ENCODE measurements around the gene BIRC2. TPM values are rescaled to one million over a fixed set of nuclear protein-coding genes. Genes with fewer than 3 reads are reported as not detected.

The BIRC2 gene
- total RNA-seq, 1 experiment from 2014 or later: 53.5 TPM

DNA sequence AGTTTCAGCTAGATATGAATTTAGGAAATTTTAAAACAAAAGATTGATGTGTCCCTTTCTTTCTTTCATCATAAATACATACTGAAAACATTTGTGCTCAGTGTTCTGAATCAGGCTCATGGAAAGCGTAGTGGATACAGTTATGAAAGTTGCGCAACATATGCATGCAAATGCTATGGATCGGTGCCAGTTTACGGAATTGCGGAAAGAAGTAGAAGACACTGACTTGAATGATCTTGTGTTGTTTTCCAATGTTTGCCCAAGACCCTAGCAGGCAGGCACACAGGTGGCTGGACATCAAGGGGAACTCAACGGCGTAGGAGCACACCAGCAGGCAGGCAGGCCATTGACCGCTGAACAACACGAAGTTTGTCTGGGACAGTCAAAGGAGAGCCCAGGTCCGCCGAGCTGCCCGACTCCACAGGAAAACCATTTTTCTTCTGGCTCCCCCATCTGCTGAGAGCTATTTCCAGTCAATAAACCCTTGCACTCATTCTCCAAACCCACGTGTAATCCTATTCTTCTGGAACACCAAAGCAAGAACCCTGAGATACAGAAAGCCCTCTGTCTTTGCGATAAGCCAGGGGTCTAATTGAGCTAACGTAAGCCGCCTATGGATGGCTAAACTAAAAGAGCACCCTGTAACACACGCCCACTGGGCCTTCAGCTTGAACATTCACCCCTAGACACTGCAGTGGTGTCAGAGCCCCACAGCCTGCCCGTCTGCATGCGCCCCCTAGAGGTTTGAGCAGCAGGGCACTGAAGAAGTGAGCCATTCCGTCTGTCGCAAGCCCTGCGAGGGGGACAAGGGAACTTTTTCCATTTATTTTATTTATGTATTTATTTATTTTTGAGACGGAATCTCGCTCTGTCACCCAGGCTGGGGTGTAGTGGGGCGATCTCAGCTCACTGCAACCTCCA lies 37.1 kb upstream of the BIRC2 start:
- no peaks in the 10 kb centered on the region for H3K27me3 Mint-ChIP-seq (ENCODE audit: insufficient read depth, unreplicated experiment)
- no peaks in the 10 kb centered on the region for H3K36me3 Mint-ChIP-seq (ENCODE audit: insufficient read depth, unreplicated experiment)

DNA sequence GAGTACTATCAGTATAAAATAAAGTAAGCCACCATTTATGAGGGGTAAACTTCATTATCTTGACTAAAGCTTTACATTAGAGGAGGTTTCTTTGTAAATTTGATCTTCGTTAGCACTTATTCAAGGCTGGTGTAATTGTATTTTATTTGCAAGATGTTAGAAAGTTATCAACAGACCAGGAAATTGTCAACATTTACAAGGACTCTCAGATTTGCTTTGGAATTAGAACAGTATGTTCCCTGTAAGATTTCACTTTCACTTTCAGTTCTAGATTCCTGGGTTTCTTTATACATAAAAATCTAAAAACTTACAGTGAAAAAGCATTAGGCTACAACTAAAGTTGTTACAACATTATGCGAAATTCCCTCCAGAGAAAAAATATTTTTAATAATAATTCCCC lies 34.3 kb upstream of the BIRC2 start:
- TF ChIP-seq, protein P1, sequence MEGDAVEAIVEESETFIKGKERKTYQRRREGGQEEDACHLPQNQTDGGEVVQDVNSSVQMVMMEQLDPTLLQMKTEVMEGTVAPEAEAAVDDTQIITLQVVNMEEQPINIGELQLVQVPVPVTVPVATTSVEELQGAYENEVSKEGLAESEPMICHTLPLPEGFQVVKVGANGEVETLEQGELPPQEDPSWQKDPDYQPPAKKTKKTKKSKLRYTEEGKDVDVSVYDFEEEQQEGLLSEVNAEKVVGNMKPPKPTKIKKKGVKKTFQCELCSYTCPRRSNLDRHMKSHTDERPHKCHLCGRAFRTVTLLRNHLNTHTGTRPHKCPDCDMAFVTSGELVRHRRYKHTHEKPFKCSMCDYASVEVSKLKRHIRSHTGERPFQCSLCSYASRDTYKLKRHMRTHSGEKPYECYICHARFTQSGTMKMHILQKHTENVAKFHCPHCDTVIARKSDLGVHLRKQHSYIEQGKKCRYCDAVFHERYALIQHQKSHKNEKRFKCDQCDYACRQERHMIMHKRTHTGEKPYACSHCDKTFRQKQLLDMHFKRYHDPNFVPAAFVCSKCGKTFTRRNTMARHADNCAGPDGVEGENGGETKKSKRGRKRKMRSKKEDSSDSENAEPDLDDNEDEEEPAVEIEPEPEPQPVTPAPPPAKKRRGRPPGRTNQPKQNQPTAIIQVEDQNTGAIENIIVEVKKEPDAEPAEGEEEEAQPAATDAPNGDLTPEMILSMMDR (IDR thresholded peaks at IDR 0.05; ENCODE audit: insufficient read depth in 1 of 2, low read depth in 1 of 2, low read length in 1 of 2, severe bottlenecking in 1 of 2, unreplicated experiment in 1 of 2): no peak
- ChIA-PET POLR2A (no interaction called here), CTCF (no interaction called here)
- no peak overlapping the region for H3K4me3 ChIP-seq (ENCODE audit: low read depth, low read length)
- no peak overlapping the region for H3K27ac Mint-ChIP-seq (ENCODE audit: unreplicated experiment)
- H3K9me3 ChIP-seq: no peaks in the 10 kb centered on the region
- DNase-seq: no peak
- intact Hi-C loops (cut with micrococcal nuclease; ENCODE audit: unreplicated experiment): no loop called here
- no peaks in the 10 kb centered on the region for H3K36me3 ChIP-seq (ENCODE audit: control insufficient read depth, insufficient read depth, low read length)
- H3K4me1 ChIP-seq: peaks cover 7% of the 10 kb centered on the region
- H3K27me3 Mint-ChIP-seq (ENCODE audit: insufficient read depth, unreplicated experiment): no peaks in the 10 kb centered on the region
- H3K4me1 Mint-ChIP-seq (ENCODE audit: low read depth, unreplicated experiment): peaks cover 13% of the 10 kb centered on the region
- no peaks in the 10 kb centered on the region for H3K9me3 Mint-ChIP-seq (ENCODE audit: unreplicated experiment)
- H3K27me3 ChIP-seq (replicated peaks; ENCODE audit: control insufficient read depth, insufficient read depth, low read length): no peaks in the 10 kb centered on the region
- peaks cover 7% of the 10 kb centered on the region for H3K36me3 Mint-ChIP-seq (ENCODE audit: insufficient read depth, unreplicated experiment)
- H3K4me3 Mint-ChIP-seq (ENCODE audit: unreplicated experiment): no peak overlapping the region
- BruUV-seq (replicated peaks): no TSS peak

More for the DNA sequence above, 37.1 kb upstream of the BIRC2 start:
- TF ChIP-seq, protein P1 (IDR thresholded peaks at IDR 0.05; ENCODE audit: insufficient read depth in 1 of 2, low read depth in 1 of 2, low read length in 1 of 2, severe bottlenecking in 1 of 2, unreplicated experiment in 1 of 2): peak; percentile 13 to 34
- H3K4me1 Mint-ChIP-seq (ENCODE audit: low read depth, unreplicated experiment): peaks cover 24% of the 10 kb centered on the region
- intact Hi-C loops (cut with micrococcal nuclease; ENCODE audit: unreplicated experiment): no loop called here
- H3K27ac Mint-ChIP-seq (ENCODE audit: unreplicated experiment): no peak overlapping the region
- ChIA-PET CTCF (interaction anchor here (0.6 to 1.2 kb wide), 2 partner anchors 32 to 314 kb away, joined by 3 read pairs; no protein-coding TSS in a partner anchor), POLR2A (no interaction called here)
- no peaks in the 10 kb centered on the region for H3K9me3 Mint-ChIP-seq (ENCODE audit: unreplicated experiment)
- DNase-seq: no peak
- Histone ChIP-seq H3K4me1 (peaks cover 24% of the 10 kb centered on the region), H3K36me3 (ENCODE audit: control insufficient read depth, insufficient read depth, low read length) (no peaks in the 10 kb centered on the region), H3K27me3 (replicated peaks; ENCODE audit: control insufficient read depth, insufficient read depth, low read length) (no peaks in the 10 kb centered on the region), H3K4me3 (ENCODE audit: low read depth, low read length) (no peak overlapping the region), H3K9me3 (no peaks in the 10 kb centered on the region)
- BruUV-seq (replicated peaks): no TSS peak
- H3K4me3 Mint-ChIP-seq (ENCODE audit: unreplicated experiment): no peak overlapping the region

DNA sequence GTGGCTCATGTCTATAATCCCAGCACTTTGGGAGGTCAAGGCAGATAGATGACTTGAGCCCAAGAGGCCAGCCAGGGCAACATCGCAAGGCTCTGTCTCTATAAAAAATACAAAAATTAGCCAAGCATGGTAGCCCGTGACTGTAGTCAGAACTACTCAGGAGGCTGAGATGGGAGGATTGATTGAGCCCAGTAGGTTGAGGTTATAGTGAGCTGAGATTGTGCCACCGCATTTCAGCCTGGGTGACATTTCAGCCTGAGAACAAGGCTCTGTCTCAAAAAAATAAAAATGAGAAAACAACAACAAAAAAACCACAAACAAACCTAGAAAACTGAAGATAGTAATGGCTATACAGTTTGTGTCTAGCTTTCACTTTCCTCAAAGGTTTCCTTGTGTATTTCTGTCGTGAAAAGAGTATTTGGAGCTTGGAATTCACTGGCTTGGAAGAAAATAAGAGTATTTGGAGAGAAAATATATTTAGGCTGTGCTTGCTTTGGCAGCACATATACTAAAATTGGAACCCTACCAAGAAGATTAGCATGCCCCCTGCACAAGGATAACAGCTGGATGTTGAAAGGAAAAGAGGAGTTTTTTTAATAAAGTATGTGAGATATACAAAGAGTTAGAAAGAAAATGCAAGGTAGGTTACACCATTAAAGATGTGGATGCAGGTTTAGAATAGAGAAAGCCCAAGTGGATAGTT lies 33.6 kb upstream of the BIRC2 start:
- peaks cover 12% of the 10 kb centered on the region for H3K4me1 ChIP-seq
- no peaks in the 10 kb centered on the region for H3K9me3 ChIP-seq
- H3K4me3 ChIP-seq (ENCODE audit: low read depth, low read length): no peak overlapping the region
- Mint-ChIP-seq H3K4me3 (ENCODE audit: unreplicated experiment) (no peak overlapping the region), H3K4me1 (ENCODE audit: low read depth, unreplicated experiment) (peaks cover 15% of the 10 kb centered on the region), H3K27ac (ENCODE audit: unreplicated experiment) (no peak overlapping the region), H3K36me3 (ENCODE audit: insufficient read depth, unreplicated experiment) (peaks cover 7% of the 10 kb centered on the region), H3K9me3 (ENCODE audit: unreplicated experiment) (no peaks in the 10 kb centered on the region), H3K27me3 (ENCODE audit: insufficient read depth, unreplicated experiment) (no peaks in the 10 kb centered on the region)
- no peaks in the 10 kb centered on the region for H3K36me3 ChIP-seq (ENCODE audit: control insufficient read depth, insufficient read depth, low read length)
- POLR2A ChIA-PET: no interaction called here
- DNase-seq: no peak
- TF ChIP-seq, protein P1 (IDR thresholded peaks at IDR 0.05; ENCODE audit: insufficient read depth in 1 of 2, low read depth in 1 of 2, low read length in 1 of 2, severe bottlenecking in 1 of 2, unreplicated experiment in 1 of 2): no peak
- intact Hi-C loops (cut with micrococcal nuclease; ENCODE audit: unreplicated experiment): no loop called here
- no peaks in the 10 kb centered on the region for H3K27me3 ChIP-seq (replicated peaks; ENCODE audit: control insufficient read depth, insufficient read depth, low read length)
- CTCF ChIA-PET: no interaction called here
- no TSS peak for BruUV-seq (replicated peaks)

Data from Caco-2 (cell line).